Effector CD8-positive, alpha-beta T cell (primary cell): ENCODE results near the gene GGTLC2.

ENCODE experiments used
- DNase-seq: peaks from one replicate; lab custom pipeline; 2025; lab: John Stamatoyannopoulos, UW

The GGTLC2 gene

DNA sequence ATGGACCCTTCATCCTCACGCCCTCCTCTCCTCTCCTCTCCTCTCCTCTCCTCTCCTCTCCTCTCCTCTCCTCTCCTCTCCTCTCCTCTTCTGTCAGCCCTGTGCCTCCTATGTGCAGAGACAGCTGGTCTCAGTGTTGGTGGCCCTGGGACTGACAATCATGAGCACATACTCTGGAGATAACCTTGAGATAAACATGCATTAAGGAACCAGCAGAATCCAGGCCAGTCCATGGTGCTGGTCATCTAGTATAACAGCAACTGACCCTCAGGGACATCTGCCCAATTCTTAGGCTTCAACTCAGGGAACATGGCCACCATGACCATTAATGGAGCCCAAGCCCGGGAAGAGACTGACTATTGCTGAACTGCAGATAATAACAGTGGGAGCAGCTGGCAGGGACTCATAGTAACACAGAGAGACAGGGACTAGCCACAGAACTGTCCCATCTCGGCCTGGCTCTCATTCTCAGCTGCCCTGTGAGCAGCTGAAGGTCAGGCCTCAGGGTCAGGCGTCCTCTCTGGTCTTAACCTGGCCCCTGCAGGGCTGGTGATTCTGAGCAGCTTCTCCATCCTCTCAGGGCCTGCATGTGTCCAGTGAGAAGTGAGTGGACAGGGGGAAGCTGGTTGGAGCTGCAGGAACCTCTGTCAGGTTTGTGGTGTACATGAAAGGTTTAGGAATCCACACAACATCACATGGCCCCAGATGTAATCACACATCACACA is 45.4 kb downstream of the GGTLC2 start:
- DNase-seq: no peak

DNA sequence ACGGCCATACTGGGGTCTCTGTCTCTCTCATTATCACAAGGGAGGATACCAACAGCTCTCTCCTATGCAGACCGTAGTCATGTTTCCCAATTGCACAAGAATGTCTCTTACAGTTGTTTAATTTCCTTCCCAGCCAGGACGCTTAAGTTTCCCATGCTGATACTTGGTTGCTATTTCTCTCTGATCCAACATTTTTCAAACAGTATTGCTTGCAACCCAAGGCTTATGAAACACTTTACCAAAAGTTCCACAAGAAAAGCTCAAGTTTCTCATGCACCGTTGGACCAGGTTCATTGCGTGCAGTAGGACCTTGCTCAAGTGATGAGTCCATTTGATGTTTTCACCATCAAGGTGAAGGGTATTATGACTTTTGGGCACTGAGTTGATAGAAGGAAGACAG is 46.6 kb downstream of the GGTLC2 start:
- DNase-seq: no peak

DNA sequence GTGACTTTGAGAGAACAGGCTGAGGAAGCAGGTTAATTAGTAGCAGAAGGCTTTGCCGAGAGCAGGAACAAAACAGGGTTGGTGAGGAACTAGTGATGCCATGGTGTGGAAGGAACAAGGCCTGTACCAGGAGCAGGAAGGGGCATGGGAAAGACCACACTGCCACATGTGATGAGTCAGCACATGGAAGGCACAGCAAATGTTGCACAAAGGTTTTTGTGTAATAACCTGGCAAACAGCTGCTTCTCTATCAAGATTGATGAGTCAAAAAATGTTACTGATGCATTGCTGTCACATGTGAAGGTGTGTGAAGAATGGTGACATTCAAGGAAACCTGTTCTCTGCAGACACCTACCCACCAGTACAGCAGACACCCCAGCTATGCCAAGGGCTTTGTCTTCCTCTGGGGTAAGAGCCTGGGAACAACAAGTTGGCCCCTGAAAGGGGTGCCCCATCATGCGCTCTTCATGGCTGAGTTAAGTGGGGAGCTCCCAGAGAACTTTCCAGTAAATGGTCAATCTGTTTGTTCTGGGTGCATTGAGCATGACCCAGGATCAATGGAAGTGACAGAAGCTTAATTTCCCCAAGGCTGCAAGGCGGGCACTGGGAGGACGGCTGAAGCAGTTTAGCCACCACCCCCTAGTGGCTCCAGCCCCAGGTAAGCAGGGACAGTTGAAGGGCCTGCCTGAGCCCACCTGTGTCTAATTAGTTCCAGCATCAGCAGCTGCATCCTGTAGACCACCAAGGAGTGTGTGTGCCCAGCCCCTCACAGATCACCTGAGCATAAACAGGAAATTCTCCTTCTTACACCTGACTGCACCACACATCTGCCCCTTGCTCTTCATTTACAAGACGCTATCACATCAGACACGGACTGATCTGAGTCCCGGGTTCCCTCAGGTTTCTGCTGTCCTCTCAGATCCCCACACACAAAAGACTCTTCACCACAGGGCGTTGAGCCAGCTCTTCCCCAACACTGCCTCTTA is 47.6 kb downstream of the GGTLC2 start:
- no peak for DNase-seq

DNA sequence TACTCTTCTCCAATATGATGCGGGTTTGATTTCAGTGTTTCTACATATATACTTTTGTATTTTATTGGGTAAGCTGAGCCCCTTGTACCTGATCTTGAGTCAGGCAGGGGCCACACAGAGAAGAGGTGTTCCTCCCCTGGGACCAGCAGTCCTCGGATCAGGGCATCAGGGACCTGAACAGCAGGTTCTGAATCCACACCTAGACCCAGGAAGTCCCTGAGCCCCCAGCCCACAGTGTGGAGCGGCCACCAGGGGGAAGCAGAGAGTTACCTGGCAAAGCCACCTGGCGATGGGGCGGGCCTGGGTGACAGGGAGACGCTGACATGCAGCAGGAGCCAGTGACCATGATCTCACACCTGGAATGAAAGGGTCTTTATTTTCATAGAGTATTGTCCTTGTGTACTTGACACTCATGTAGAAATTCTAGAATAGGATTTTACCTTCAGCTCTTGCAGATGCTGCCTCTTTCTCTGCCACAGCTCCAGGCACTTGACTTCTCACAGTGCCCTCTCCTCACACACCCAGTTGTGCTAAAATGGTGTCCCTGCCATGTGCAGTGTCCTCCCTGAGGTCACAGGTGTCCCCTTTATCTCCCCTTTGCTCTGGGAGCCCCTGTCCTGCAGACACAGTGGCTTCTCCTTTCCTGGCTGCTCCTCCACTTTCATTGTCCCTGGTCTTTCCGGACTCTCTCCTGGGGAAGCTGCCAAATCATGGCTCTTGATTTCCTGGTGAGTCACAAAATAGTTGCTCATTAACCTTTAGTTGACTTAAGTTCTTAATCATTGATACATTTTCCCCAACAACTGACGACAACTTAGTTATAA is 48.5 kb downstream of the GGTLC2 start:
- DNase-seq: peak; percentile 42

DNA sequence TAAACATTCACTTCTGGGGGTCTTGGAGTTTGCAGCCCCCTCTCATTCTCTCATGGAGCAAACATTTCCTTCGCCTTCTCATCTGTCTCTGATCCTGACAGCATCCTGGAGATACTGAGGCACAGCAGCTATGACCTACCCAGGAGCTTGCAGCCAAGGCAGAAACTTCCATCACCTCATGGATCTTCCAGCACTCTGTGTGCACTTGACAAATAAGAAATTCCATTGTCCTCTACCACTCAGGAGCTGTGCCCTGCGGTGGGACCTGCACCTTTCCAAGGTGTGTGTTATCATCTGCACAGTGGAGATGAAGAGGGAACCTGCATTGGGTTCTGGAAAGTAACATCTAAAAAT is 49.1 kb downstream of the GGTLC2 start:
- no peak for DNase-seq

DNA sequence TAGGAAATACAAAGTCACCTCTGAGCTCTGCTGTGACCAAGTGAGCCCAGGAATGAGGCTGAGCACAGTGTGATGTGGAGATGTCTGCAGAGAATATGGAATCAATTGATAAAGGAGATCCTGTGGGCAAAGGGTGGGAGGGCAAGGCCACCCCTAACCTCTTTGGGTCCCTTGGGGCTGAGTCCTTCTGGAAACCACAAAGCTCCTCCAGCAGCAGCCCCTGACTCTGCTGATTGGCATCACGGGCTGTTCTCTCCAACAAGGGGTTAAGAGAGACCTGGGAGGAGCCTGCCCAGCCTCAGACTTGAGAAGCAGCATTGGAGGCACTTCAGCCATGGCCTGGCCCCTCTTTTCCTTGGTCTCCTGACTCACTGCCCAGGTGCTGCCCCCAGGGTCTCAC is 49.7 kb downstream of the GGTLC2 start:
- DNase-seq: no peak

DNA sequence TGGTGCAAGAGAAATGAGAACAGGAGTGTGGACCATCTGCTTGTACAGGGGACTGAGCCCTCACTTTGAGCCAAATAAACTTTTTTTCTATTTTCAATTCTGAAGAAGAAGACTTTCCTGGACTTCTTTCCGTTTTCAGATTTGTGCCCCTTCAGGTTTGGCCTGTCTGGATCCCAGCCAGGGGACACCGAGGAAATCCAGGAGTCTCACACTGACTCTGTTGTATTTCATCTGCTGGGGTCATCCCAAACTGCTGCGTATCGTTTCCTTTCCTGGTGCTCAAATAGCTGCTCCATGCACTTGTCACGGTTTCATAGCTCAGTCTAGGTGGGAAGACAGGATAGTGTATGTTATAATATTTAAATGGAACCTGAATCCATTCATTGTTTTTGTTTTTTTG is 51.7 kb downstream of the GGTLC2 start:
- DNase-seq: no peak
